Body of pancreas (tissue), 4 donors: ENCODE data around the gene OR1B1.

Experiments
- CTCF ChIP-seq, 7 experiments: fragments of 450-650 bp in 4 of 7; fragments of 200-600 bp in 3 of 7; sonication (generic) in 3 of 7; IDR thresholded peaks; one replicate each; pipeline ENCODE4 v1.5.1; 2016 to 2019; ENCODE audit warnings: antibody characterized with exemption in 7 of 7
- POLR2A ChIP-seq, 3 donors: fragments of 450-650 bp; IDR thresholded peaks; one replicate each; pipeline ENCODE4 v1.6.1; 2016; ENCODE audit warnings: antibody characterized with exemption in 3 of 3, mild to moderate bottlenecking in 2 of 3

- TF ChIP-seq CTCF (IDR thresholded peaks at IDR 0.05), result no peak
- no peak for TF ChIP-seq POLR2A (IDR thresholded peaks at IDR 0.05)
Measured at GRCh38 chr9:122606587-122606986, 50.8 kb downstream of the OR1B1 start.
